Measurements from ENCODE around the gene SORCS2. TPM values are rescaled to one million over a fixed set of nuclear protein-coding genes. Genes with fewer than 3 reads are reported as not detected.

Gene SORCS2
- total RNA-seq, 2 experiments from 2014 or later, result 0.03 TPM; not detected in 1

DNA sequence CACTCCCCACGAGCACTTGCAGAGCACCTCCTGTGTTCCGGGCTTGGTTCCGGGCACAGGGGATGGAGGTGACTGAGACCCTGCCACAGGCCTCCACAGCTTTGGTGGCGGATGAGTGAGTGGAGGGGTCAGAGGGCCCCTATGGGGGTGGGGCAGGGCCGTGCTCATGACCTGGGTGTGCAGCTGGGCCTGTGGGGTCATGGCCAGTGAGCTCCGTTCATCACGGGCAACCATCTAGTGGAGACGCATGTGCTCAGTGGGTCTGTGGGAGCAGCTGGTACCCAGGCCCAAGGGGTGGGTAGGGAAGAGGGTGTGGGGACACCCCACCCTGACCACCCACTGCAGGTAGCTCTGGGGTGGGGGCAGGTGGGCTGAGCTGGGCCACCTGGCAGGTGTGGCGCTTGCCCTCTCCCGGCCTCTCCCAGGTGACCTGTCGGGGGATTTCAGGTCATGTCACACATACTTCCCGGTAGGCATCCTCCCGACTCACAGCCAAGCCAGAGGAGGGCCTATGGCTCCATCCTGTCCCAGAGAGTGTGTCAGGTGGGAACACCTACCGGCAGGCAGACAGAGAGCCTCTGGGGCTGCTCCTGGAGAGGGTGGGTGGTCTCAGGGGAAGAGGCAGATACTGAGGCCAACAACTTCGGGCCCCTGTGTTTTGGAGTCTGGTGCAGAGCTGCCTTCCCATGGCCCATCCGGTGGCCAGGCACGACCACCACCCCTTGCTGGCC lies 238.8 kb downstream of the SORCS2 start:
- Histone ChIP-seq H3K9me3 (ENCODE audit: low read length) (no peaks in the 10 kb centered on the region), H3K4me3 (ENCODE audit: low read depth, low read length, poor library complexity, severe bottlenecking) (no peak overlapping the region), H3K27ac (ENCODE audit: low read depth, low read length, poor library complexity, severe bottlenecking) (no peak overlapping the region), H3K4me1 (ENCODE audit: insufficient read depth, low read length, poor library complexity, severe bottlenecking) (no peaks in the 10 kb centered on the region), H3K4me2 (ENCODE audit: low read length) (no peak overlapping the region), H3K36me3 (ENCODE audit: insufficient read depth, low read length) (no peaks in the 10 kb centered on the region), H3K79me2 (ENCODE audit: insufficient read depth, low read depth, low read length) (no peaks in the 10 kb centered on the region), H4K20me1 (ENCODE audit: insufficient read depth, low read length) (no peaks in the 10 kb centered on the region), H2AFZ (ENCODE audit: low read length) (no peak overlapping the region), H3K9me2 (ENCODE audit: insufficient read depth, low read length) (no peaks in the 10 kb centered on the region)
- POLR2A ChIA-PET, result no interaction called here
- no peak for DNase-seq (ENCODE audit: low spot score)
- TF ChIP-seq EZH2phosphoT487 (IDR thresholded peaks at IDR 0.05; ENCODE audit: borderline replicate concordance, low read depth, low read length), result no peak
- TF ChIP-seq, protein P1, sequence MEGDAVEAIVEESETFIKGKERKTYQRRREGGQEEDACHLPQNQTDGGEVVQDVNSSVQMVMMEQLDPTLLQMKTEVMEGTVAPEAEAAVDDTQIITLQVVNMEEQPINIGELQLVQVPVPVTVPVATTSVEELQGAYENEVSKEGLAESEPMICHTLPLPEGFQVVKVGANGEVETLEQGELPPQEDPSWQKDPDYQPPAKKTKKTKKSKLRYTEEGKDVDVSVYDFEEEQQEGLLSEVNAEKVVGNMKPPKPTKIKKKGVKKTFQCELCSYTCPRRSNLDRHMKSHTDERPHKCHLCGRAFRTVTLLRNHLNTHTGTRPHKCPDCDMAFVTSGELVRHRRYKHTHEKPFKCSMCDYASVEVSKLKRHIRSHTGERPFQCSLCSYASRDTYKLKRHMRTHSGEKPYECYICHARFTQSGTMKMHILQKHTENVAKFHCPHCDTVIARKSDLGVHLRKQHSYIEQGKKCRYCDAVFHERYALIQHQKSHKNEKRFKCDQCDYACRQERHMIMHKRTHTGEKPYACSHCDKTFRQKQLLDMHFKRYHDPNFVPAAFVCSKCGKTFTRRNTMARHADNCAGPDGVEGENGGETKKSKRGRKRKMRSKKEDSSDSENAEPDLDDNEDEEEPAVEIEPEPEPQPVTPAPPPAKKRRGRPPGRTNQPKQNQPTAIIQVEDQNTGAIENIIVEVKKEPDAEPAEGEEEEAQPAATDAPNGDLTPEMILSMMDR (conservative IDR thresholded peaks at IDR 0.05; ENCODE audit: low read length), result no peak
- no TSS peak for BruUV-seq (replicated peaks)
- intact Hi-C loops (cut with micrococcal nuclease; ENCODE audit: unreplicated experiment), result no loop called here
- CTCF ChIA-PET (ENCODE audit: unreplicated experiment), result no interaction called here

DNA sequence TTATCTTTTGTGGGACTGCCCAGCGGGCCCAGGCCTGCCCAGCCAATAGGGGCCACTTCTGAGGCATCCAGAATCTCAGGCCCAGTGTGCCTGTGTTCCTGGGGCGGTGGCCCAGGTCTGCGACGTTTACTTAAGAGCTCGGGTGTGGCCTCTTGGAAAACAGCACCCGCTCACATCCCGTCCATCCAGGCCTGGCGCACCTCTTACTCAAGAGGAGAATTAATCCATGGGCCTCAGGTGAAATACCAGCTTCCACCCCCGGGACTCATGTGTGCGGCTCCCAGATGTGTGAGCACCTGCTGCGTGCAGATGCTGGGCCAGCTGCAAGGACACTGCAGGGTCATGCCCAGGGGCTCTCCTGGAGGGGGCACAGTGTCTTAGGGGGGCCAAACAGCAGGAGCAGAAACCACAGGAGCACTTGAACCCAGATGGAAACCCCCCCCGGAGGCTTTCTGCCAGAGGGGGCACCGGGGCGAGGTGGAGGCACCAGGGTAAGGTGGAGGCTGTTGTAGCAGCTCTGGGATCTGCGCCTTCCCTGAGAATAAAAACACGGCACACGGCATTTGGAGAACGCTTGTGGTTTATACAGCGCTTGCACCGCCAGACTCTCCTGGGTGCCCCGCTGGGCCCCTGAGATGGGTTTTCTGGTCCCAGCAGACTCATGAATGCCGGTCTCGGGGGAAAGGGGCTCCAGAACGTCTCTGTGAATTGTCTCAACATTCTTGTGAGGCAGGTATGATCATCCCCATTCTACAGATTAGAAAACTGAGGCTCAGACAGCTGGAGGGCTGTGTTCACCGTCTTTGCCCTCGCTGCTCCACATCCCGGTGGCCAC lies 239.6 kb downstream of the SORCS2 start:
- DNase-seq (ENCODE audit: low spot score), result no peak
- ChIA-PET POLR2A (no interaction called here), CTCF (ENCODE audit: unreplicated experiment) (no interaction called here)
- Histone ChIP-seq H3K4me2 (ENCODE audit: low read length) (no peak overlapping the region), H3K79me2 (ENCODE audit: insufficient read depth, low read depth, low read length) (no peaks in the 10 kb centered on the region), H3K9me2 (ENCODE audit: insufficient read depth, low read length) (no peaks in the 10 kb centered on the region), H2AFZ (ENCODE audit: low read length) (no peak overlapping the region), H3K27ac (ENCODE audit: low read depth, low read length, poor library complexity, severe bottlenecking) (no peak overlapping the region), H3K4me1 (ENCODE audit: insufficient read depth, low read length, poor library complexity, severe bottlenecking) (no peaks in the 10 kb centered on the region), H3K9me3 (ENCODE audit: low read length) (no peaks in the 10 kb centered on the region), H3K36me3 (ENCODE audit: insufficient read depth, low read length) (no peaks in the 10 kb centered on the region), H4K20me1 (ENCODE audit: insufficient read depth, low read length) (no peaks in the 10 kb centered on the region), H3K4me3 (ENCODE audit: low read depth, low read length, poor library complexity, severe bottlenecking) (no peak overlapping the region)
- no TSS peak for BruUV-seq (replicated peaks)
- TF ChIP-seq, protein P1 (conservative IDR thresholded peaks at IDR 0.05; ENCODE audit: low read length), result no peak
- TF ChIP-seq EZH2phosphoT487 (IDR thresholded peaks at IDR 0.05; ENCODE audit: borderline replicate concordance, low read depth, low read length), result no peak
- intact Hi-C loops (cut with micrococcal nuclease; ENCODE audit: unreplicated experiment), result no loop called here

Data from OCI-LY7 (cell line).